Measurements from ENCODE around the gene COPS7A. TPM values are rescaled to one million over a fixed set of nuclear protein-coding genes. Genes with fewer than 3 reads are reported as not detected.
A peak's percentile ranks its signal among the peaks of the same experiment; 100 is the strongest.

COPS7A gene
- total and polyA plus RNA-seq, 9 of the 15 experiments (the other 6 are each of a cell fraction or from before 2014, with no cell fraction given), result 12.7 to 36.0 (median 24.3) TPM

DNA sequence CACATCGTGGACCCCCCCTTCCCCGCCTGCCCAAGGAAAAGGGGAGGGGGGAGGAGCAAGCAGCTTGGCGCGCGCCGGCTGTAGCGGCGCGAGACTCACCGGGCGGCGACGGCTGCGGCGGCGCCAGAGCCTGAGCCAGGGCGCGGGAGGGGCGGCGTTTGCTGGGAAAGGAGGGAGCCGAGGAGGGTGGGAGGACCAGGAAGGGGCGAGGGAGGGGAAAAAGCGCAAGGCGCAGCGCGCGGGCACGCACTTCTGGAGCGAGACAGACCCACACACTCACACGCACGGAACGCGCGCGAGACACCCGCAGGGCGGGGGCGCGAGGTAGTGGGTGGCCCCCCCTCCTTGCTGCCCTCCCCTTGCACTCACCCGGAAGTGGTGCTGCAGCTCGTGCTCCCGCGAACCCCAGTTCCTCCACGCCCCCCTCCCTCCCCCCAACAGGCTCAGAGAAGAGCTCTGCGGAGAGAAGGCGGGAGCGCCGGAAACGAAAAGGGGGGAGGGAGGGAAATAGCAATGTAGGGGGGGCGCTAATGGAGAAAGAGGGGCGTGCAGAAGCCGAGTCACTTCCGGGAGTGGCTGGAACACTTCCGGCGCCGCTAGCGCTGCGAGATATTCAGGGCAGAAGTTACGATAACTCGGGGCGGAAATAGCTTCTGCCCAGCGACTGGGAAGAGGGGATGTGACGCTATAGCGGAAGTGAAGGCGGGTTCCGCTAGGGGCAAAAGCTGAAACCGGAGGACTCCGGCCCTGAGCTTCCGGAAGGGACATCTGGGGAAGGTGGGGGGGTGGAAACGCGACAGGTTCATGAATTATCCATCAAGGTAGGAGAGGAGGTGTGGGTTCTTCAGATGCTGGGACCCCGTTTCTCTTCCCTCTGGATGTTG lies 34.6 kb upstream of the COPS7A start, which contains the start of gene ZNF384 (continued):
- peak; percentile 54 for TF ChIP-seq HDAC3 (IDR thresholded peaks at IDR 0.05; ENCODE audit: borderline replicate concordance, partially characterized antibody)
- TF ChIP-seq NRF1 (conservative IDR thresholded peaks at IDR 0.05 in 1 of 2, IDR thresholded peaks at IDR 0.05 in 1 of 2), result peak; percentile 67 to 76
- no peak for TF ChIP-seq TAF15 (IDR thresholded peaks at IDR 0.05; ENCODE audit: low read depth, low read length)
- no peak for TF ChIP-seq CHD1 (IDR thresholded peaks at IDR 0.05; ENCODE audit: low read length)
- TF ChIP-seq ZSCAN32 (CRISPR knock-in tag; IDR thresholded peaks at IDR 0.05), result no peak
- peak in 2 of 3 experiments; percentile 12 to 13; a peak in 1 of 6 replicates for TF ChIP-seq CTCF (IDR thresholded peaks at IDR 0.05 in 2 of 3, conservative IDR thresholded peaks at IDR 0.05 in 1 of 3; ENCODE audit: insufficient read depth in 2 of 3, low read depth in 1 of 3, low read length in 3 of 3)
- no peak for TF ChIP-seq SRSF9 (IDR thresholded peaks at IDR 0.05; ENCODE audit: borderline replicate concordance, low read depth, low read length)
- TF ChIP-seq, protein P1, sequence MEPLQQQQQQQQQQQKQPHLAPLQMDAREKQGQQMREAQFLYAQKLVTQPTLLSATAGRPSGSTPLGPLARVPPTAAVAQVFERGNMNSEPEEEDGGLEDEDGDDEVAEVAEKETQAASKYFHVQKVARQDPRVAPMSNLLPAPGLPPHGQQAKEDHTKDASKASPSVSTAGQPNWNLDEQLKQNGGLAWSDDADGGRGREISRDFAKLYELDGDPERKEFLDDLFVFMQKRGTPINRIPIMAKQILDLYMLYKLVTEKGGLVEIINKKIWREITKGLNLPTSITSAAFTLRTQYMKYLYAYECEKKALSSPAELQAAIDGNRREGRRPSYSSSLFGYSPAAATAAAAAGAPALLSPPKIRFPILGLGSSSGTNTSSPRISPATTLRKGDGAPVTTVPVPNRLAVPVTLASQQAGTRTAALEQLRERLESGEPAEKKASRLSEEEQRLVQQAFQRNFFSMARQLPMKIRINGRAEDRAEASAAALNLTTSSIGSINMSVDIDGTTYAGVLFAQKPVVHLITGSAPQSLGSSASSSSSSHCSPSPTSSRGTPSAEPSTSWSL (CRISPR knock-in tag; IDR thresholded peaks at IDR 0.05; ENCODE audit: borderline replicate concordance), result no peak
- no peak for TF ChIP-seq NFIX (CRISPR knock-in tag; IDR thresholded peaks at IDR 0.05; ENCODE audit: low read depth)
- TF ChIP-seq ZNF507 (tag; conservative IDR thresholded peaks at IDR 0.05), result no peak
- TF ChIP-seq HDAC6 (IDR thresholded peaks at IDR 0.05; ENCODE audit: low read depth, low read length), result no peak
- no peak for TF ChIP-seq NR2F6 (CRISPR knock-in tag; IDR thresholded peaks at IDR 0.05)
- no peak for TF ChIP-seq FUS (optimal IDR thresholded peaks at IDR 0.05; ENCODE audit: low read depth, low read length)
- no peak for TF ChIP-seq NR4A1 (CRISPR knock-in tag; IDR thresholded peaks at IDR 0.05)
- no peak for TF ChIP-seq NR4A1 (tag; IDR thresholded peaks at IDR 0.05)
- no peak for TF ChIP-seq GABPB2 (CRISPR knock-in tag; conservative IDR thresholded peaks at IDR 0.05)
- no peak for TF ChIP-seq RBM17 (IDR thresholded peaks at IDR 0.05; ENCODE audit: borderline replicate concordance, low read depth, low read length)
- peak; percentile 74; the same call in 1 of the 2 replicates for TF ChIP-seq JUND (IDR thresholded peaks at IDR 0.05; ENCODE audit: borderline replicate concordance, low read depth, low read length)
- peak; percentile 30; the same call in 1 of the 3 replicates for TF ChIP-seq JUND (tag; IDR thresholded peaks at IDR 0.05; ENCODE audit: borderline replicate concordance, low read depth, low read length)
- TF ChIP-seq FOXJ2 (tag; IDR thresholded peaks at IDR 0.05), result no peak
- TF ChIP-seq ELF2 (CRISPR knock-in tag; IDR thresholded peaks at IDR 0.05), result peak; percentile 99
- no peak for TF ChIP-seq KLF10 (CRISPR knock-in tag; IDR thresholded peaks at IDR 0.05)
- TF ChIP-seq, protein P2, sequence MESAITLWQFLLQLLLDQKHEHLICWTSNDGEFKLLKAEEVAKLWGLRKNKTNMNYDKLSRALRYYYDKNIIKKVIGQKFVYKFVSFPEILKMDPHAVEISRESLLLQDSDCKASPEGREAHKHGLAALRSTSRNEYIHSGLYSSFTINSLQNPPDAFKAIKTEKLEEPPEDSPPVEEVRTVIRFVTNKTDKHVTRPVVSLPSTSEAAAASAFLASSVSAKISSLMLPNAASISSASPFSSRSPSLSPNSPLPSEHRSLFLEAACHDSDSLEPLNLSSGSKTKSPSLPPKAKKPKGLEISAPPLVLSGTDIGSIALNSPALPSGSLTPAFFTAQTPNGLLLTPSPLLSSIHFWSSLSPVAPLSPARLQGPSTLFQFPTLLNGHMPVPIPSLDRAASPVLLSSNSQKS (CRISPR knock-in tag; IDR thresholded peaks at IDR 0.05), result no peak
- 0 out of 2 replicates have a peak, but pooled peaks have one; percentile 38 for TF ChIP-seq HNRNPL (IDR thresholded peaks at IDR 0.05; ENCODE audit: low read depth, low read length)
- no peak for TF ChIP-seq GTF2A2 (tag; IDR thresholded peaks at IDR 0.05)

All from K562 (cell line).